Spleen (tissue), 11 donors: ENCODE data around the gene KREMEN1. TPM values are rescaled to one million over a fixed set of nuclear protein-coding genes. Genes with fewer than 3 reads are reported as not detected.

Experiments used
- DNase-seq: peaks from one replicate; pipeline ENCODE4 v3.0.0-alpha.2; 2020
- H3K27ac ChIP-seq, 8 donors: fragments of 200-600 bp; sonication (generic) in 7 of 8; 1 replicate in 4 of 8; 2 replicates in 4 of 8; pipeline versions ENCODE4 v1.5.0 to v1.8.0; 2016 to 2021; ENCODE audit warnings: inconsistent platforms in 4 of 8, mild to moderate bottlenecking in 4 of 8, moderate library complexity in 1 of 8
- H3K27me3 ChIP-seq, 7 donors: fragments of 200-600 bp; sonication (generic) in 6 of 7; replicated peaks in 1 of 7; 1 replicate in 4 of 7; 2 replicates in 3 of 7; pipeline versions ENCODE4 v1.5.0 to v1.8.0; 2016 to 2021; ENCODE audit warnings: inconsistent platforms in 3 of 7, mild to moderate bottlenecking in 1 of 7
- H3K36me3 ChIP-seq, 6 donors: fragments of 200-600 bp; sonication (generic) in 5 of 6; 1 replicate in 4 of 6; 2 replicates in 2 of 6; pipeline versions ENCODE4 v1.5.0 to v1.8.0; 2016 to 2021; ENCODE audit warnings: inconsistent platforms in 2 of 6
- H3K4me1 ChIP-seq, 6 donors: fragments of 200-600 bp; sonication (generic) in 5 of 6; 1 replicate in 3 of 6; 2 replicates in 3 of 6; pipeline versions ENCODE4 v1.5.0 to v1.8.0; 2016 to 2021; ENCODE audit warnings: inconsistent platforms in 3 of 6
- H3K4me3 ChIP-seq, 8 donors: fragments of 200-600 bp; sonication (generic) in 7 of 8; 1 replicate in 4 of 8; 2 replicates in 4 of 8; pipeline versions ENCODE4 v1.5.0 to v1.8.0; 2016 to 2021; ENCODE audit warnings: inconsistent platforms in 4 of 8, mild to moderate bottlenecking in 4 of 8, moderate library complexity in 2 of 8
- H3K9me3 ChIP-seq, 8 donors: fragments of 200-600 bp; sonication (generic) in 7 of 8; 1 replicate in 4 of 8; 2 replicates in 4 of 8; pipeline versions ENCODE4 v1.5.0 to v1.8.0; 2016 to 2021; ENCODE audit warnings: inconsistent platforms in 4 of 8
- POLR2A ChIP-seq, 3 donors: fragments of 450-650 bp; IDR thresholded peaks; one replicate each; pipeline ENCODE4 v1.5.1; 2017; ENCODE audit warnings: antibody characterized with exemption in 3 of 3, mild to moderate bottlenecking in 1 of 3
- POLR2AphosphoS5 ChIP-seq, 3 donors: sonication (generic); formaldehyde crosslinking; IDR thresholded peaks; one replicate each; pipeline ENCODE4 v1.5.1; 2017; ENCODE audit warnings: antibody characterized with exemption in 3 of 3
- WGBS, 5 donors: extraction: QIAGEN DNeasy Blood & Tissue Kit in 3 of 5; methylation state at CpG; one replicate each; pipeline versions ENCODE4 v1.1.5 to v1.1.7; 2013 to 2018; 5-methylcytosine and 5-hydroxymethylcytosine counted together
- intact Hi-C: fragments of 100-400 bp; cut with DNase I; formaldehyde crosslinking; loops from one replicate; pipeline ENCODE4 v1.15.0; 2023; ENCODE audit warnings: low total_unique reads
- polyA plus RNA-seq, 3 donors: library from polyadenylated mRNA; stranded (reverse); fragments of 200-250 nt; gene quantifications; one replicate each; pipeline ENCODE4 v1.2.1, GENCODE V29; 2013
- total RNA-seq, 7 donors: library from RNA; depleted of rRNA in 3 of 7; stranded (reverse); fragments of >200 nt in 3 of 7; fragmentation: NEBNext Ultra II Directional in 4 of 7; extraction: Animal tissue kit (Norgen Biotek cat#: 25700) in 4 of 7; gene quantifications; one replicate each; pipeline versions ENCODE4 v1.1.0 to v1.2.1, GENCODE V29; 2016 to 2021
- TF ChIP-seq, protein P1 (sequence below), 11 experiments: fragments of 200-600 bp in 7 of 11; fragments of 450-650 bp in 4 of 11; sonication (generic) in 4 of 11; IDR thresholded peaks in 8 of 11; conservative IDR thresholded peaks in 3 of 11; 1 replicate in 7 of 11; 2 replicates in 4 of 11; pipeline versions ENCODE4 v1.4.0 to v1.8.0; 2016 to 2021; ENCODE audit warnings: antibody characterized with exemption in 11 of 11, inconsistent platforms in 4 of 11, mild to moderate bottlenecking in 1 of 11
- donor health status: healthy with polysubstance abuse.
- donor health status: DM: no; HTN: no; CAD: no; lungs with moderate emphysema.
- donor health status: DM: no; HTN: no; CAD: no.
- donor health status: Bipolar disorder and iron deficiency.
- donor health status: healthy.
- donor health status: DM: no; HTN: no; CAD: no.
- donor health status: DM: yes; HTN: yes; CAD: no.

KREMEN1 gene
- total and polyA plus RNA-seq, 10 donors, result 1.5 to 41.3 (median 25.1) TPM

DNA sequence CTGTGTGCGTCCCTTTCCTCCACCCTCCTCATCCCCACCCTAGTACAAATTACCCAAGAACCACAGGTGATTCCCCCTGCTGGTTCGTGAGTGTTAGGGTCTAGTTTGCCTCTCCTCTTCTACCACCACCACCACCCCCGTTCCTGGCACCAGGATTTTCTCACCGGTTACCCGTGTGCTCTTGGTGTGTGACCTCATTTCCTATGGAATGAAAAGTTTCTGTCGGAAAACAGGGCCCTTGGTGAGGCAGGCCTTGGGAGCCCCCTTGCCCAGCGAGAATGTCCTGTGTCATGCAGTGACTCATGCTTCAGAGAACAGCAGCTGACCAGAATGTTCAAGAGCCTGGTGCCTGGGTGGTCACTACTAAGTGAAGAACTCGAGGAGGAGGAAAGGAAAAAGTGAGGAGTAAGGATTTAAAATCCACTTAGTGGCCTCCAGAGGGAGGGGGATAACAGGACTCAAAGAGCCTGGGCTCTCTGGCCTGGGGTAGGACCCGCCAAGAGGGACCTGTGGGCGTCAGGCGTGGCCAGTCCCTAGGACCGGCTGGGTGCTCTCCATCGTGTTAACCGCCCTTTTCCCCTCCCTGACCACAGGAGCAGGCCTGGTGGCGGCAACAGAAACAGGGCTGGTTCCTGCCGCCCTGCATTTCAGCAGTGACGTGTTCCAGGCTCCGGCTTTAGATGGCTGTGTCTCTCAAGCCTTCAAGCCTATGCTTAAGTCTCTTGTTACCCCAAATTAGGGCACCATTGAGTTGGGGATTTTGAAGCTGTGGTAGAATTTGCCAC lies 41.4 kb upstream of the KREMEN1 start:
- Histone ChIP-seq H3K27ac (peak overlapping the region; percentile 71 to 87 (median 80)), H3K4me3 (peak overlapping the region in 3 of 8 donors; percentile 31 to 60 (median 40)), H3K27me3 (peaks cover 0 to 39% (median 19%) of the 10 kb centered on the region in 7 donors), H3K36me3 (no peaks in the 10 kb centered on the region), H3K9me3 (no peaks in the 10 kb centered on the region), H3K4me1 (peaks cover 0 to 34% (median 27%) of the 10 kb centered on the region in 6 donors)
- TF ChIP-seq, protein P1, sequence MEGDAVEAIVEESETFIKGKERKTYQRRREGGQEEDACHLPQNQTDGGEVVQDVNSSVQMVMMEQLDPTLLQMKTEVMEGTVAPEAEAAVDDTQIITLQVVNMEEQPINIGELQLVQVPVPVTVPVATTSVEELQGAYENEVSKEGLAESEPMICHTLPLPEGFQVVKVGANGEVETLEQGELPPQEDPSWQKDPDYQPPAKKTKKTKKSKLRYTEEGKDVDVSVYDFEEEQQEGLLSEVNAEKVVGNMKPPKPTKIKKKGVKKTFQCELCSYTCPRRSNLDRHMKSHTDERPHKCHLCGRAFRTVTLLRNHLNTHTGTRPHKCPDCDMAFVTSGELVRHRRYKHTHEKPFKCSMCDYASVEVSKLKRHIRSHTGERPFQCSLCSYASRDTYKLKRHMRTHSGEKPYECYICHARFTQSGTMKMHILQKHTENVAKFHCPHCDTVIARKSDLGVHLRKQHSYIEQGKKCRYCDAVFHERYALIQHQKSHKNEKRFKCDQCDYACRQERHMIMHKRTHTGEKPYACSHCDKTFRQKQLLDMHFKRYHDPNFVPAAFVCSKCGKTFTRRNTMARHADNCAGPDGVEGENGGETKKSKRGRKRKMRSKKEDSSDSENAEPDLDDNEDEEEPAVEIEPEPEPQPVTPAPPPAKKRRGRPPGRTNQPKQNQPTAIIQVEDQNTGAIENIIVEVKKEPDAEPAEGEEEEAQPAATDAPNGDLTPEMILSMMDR (IDR thresholded peaks at IDR 0.05 in 8 of 11, conservative IDR thresholded peaks at IDR 0.05 in 3 of 11), result no peak
- peak; percentile 24 to 57 (median 42) for TF ChIP-seq POLR2AphosphoS5 (IDR thresholded peaks at IDR 0.05)
- intact Hi-C loops, result loop anchor here (5.0 kb wide), 1 partner anchor 434 kb away; no protein-coding TSS in a partner anchor
- DNase-seq, result no peak
- 18 to 47% (median 34%) methylated on average over 17 to 18 of the region's 18 CpGs for WGBS, 5 donors

DNA sequence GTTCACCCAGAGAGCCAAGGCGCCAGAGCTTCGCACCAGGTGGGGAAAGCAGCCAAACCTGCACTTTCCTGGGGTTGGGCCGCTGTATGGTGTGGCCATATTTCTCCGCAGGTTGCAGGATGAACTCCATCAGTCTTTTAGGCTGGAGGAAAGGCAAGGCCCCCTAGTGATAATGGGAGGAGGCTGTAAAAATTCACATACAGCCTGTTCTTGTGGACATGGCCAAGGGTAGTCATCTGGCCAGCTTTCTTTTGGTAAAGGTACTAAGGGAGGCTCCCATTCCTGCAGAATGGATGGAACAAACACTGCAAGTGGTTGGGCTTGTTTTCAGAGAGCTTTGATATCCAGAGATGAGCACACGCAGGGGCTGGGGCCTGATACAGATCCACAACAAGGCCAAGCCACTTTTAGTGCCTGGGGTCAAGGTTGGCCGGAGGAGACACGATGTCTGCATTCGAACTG lies 40.8 kb upstream of the KREMEN1 start:
- TF ChIP-seq, protein P1 (IDR thresholded peaks at IDR 0.05 in 8 of 11, conservative IDR thresholded peaks at IDR 0.05 in 3 of 11), result no peak
- no peak for TF ChIP-seq POLR2A (IDR thresholded peaks at IDR 0.05)
- no peak for TF ChIP-seq POLR2AphosphoS5 (IDR thresholded peaks at IDR 0.05)
- Histone ChIP-seq H3K27ac (peak overlapping the region; percentile 71 to 87 (median 80)), H3K27me3 (peaks cover 0 to 39% (median 19%) of the 10 kb centered on the region in 7 donors), H3K36me3 (no peaks in the 10 kb centered on the region), H3K4me1 (peaks cover 0 to 34% (median 27%) of the 10 kb centered on the region in 6 donors), H3K4me3 (peak overlapping the region in 1 of 8 donors; percentile 18), H3K9me3 (no peaks in the 10 kb centered on the region)
- no peak for DNase-seq
- intact Hi-C loops, result loop anchor here (5.0 kb wide), 1 partner anchor 435 kb away; no protein-coding TSS in a partner anchor
- 68 to 92% (median 87%) methylated on average over 8 of the region's 8 CpGs for WGBS, 5 donors

DNA sequence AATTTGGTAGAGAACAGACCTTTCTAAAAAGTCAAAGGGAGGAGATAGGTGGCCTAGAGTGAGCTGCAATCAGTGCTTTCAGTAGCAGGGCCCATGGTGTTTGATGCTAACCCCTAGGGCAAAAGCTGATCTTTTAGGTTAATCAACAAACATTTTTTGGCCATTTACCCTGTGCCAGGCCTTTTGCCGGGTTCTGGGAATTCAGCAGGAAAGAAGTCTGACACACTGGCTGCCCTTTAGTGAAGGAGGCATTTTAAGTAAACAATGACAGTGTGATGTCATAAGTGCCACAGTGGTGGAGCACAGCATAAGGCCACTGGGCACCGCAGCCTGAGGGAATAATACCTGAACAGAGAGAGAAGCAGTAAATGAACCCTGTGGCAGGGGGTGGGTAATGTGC lies 40.3 kb upstream of the KREMEN1 start:
- TF ChIP-seq POLR2AphosphoS5 (IDR thresholded peaks at IDR 0.05), result peak in 1 of 3 donors; percentile 25
- no peak for TF ChIP-seq POLR2A (IDR thresholded peaks at IDR 0.05)
- Histone ChIP-seq H3K36me3 (no peaks in the 10 kb centered on the region), H3K4me1 (peaks cover 0 to 34% (median 27%) of the 10 kb centered on the region in 6 donors), H3K4me3 (no peak overlapping the region), H3K27me3 (peaks cover 0 to 39% (median 19%) of the 10 kb centered on the region in 7 donors), H3K27ac (peak overlapping the region in 7 of 8 donors; percentile 71 to 87 (median 80)), H3K9me3 (no peaks in the 10 kb centered on the region)
- no peak for DNase-seq
- WGBS, 5 donors, result 64 to 80% (median 74%) methylated on average over 2 of the region's 2 CpGs
- intact Hi-C loops, result loop anchor here (5.0 kb wide), 1 partner anchor 435 kb away; no protein-coding TSS in a partner anchor

DNA sequence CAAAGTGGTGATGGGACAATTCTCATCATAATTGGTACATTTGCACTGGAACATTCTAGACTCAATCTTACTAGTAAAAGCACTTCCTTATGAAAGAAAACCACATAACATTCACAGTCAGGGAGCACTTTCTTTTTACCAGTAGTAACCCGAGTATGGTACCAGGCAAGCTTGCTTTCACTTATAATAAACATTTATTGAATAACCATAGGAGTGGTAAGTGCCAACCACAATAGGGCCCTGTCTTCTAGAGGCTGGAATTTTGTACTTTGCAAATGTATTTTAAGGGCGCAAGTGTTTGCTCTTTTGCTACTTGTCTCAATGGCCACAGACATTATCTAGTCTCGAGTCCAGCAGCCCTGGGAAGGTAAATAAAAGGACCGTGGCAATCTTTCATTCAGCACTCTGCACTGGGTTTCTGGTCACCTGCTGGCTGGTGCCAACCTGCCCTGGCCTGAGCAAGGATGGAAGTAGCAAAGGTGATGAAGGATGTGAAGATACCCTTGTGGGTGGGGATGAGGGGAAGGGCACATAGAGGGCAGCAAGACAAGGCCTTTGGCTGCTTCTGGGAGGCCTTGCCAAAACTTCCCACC lies 35.4 kb upstream of the KREMEN1 start:
- H3K36me3 ChIP-seq, result no peaks in the 10 kb centered on the region
- peaks cover 0 to 4% (median 0%) of the 10 kb centered on the region in 7 donors for H3K27me3 ChIP-seq
- intact Hi-C loops, result no loop called here
- no peak for TF ChIP-seq POLR2AphosphoS5 (IDR thresholded peaks at IDR 0.05)
- no peak overlapping the region for H3K27ac ChIP-seq
- WGBS, 5 donors, result 75 to 86% (median 80%) methylated on average over 4 of the region's 4 CpGs
- peaks cover 0 to 21% (median 11%) of the 10 kb centered on the region in 6 donors for H3K4me1 ChIP-seq
- no peak for DNase-seq
- H3K4me3 ChIP-seq, result no peak overlapping the region
- no peaks in the 10 kb centered on the region for H3K9me3 ChIP-seq
